ENCODE data around the gene DHRS3.
A peak's percentile ranks its signal among the peaks of the same experiment; 100 is the strongest.

The DHRS3 gene

GRCh38 chr1:12617901-12618660 lies at the start of gene DHRS3:
DHRS3 (minus strand) TSS chr1:12618210; CDS start chr1:12617348, 862 bp downstream.
- Histone ChIP-seq H2AFZ (peak within 1 kb of the TSS; percentile 81), H3K9ac (peak within 1 kb of the TSS; percentile 46), H3K4me3 (ENCODE audit: low read depth, low read length) (peak within 1 kb of the TSS; percentile 88), H3K79me2 (no peaks in the 10 kb centered on the region), H3K9me3 (ENCODE audit: control insufficient read depth, low read length) (no peaks in the 10 kb centered on the region), H3K27me3 (ENCODE audit: control insufficient read depth, insufficient read depth, low read length) (no peaks in the 10 kb centered on the region), H3K4me2 (ENCODE audit: low read length) (peak within 1 kb of the TSS; percentile 94), H3K4me1 (no peaks in the 10 kb centered on the region), H3K36me3 (ENCODE audit: control insufficient read depth, insufficient read depth, low read length) (no peaks in the 10 kb centered on the region), H3K27ac (peak within 1 kb of the TSS; percentile 93)
- TF ChIP-seq CTCF (IDR thresholded peaks at IDR 0.05), result no peak

- H3K27me3 ChIP-seq (ENCODE audit: control insufficient read depth, insufficient read depth, low read length), result no peaks in the 10 kb centered on the region
- no peak overlapping the region for H3K4me3 ChIP-seq (ENCODE audit: low read depth, low read length)
- no peaks in the 10 kb centered on the region for H3K79me2 ChIP-seq
- no peak overlapping the region for H3K9ac ChIP-seq
- H3K9me3 ChIP-seq (ENCODE audit: control insufficient read depth, low read length), result no peaks in the 10 kb centered on the region
- no peak overlapping the region for H2AFZ ChIP-seq
- H3K36me3 ChIP-seq (ENCODE audit: control insufficient read depth, insufficient read depth, low read length), result no peaks in the 10 kb centered on the region
- no peak overlapping the region for H3K27ac ChIP-seq
- TF ChIP-seq CTCF (IDR thresholded peaks at IDR 0.05), result no peak
- H3K4me2 ChIP-seq (ENCODE audit: low read length), result no peak overlapping the region
- no peaks in the 10 kb centered on the region for H3K4me1 ChIP-seq
These were observed 48.2 kb upstream of the DHRS3 start for GRCh38 chr1:12666141-12666735.

- no peak overlapping the region for H2AFZ ChIP-seq
- H3K9me3 ChIP-seq (ENCODE audit: control insufficient read depth, low read length), result no peaks in the 10 kb centered on the region
- no peak overlapping the region for H3K9ac ChIP-seq
- H3K4me3 ChIP-seq (ENCODE audit: low read depth, low read length), result no peak overlapping the region
- no peak overlapping the region for H3K27ac ChIP-seq
- no peaks in the 10 kb centered on the region for H3K4me1 ChIP-seq
- no peaks in the 10 kb centered on the region for H3K79me2 ChIP-seq
- no peaks in the 10 kb centered on the region for H3K36me3 ChIP-seq (ENCODE audit: control insufficient read depth, insufficient read depth, low read length)
- no peak overlapping the region for H3K4me2 ChIP-seq (ENCODE audit: low read length)
- TF ChIP-seq CTCF (IDR thresholded peaks at IDR 0.05), result no peak
- H3K27me3 ChIP-seq (ENCODE audit: control insufficient read depth, insufficient read depth, low read length), result no peaks in the 10 kb centered on the region
These were observed 47.5 kb upstream of the DHRS3 start for GRCh38 chr1:12665511-12665910.

GRCh38 chr1:12662556-12662955 lies 44.5 kb upstream of the DHRS3 start:
- Histone ChIP-seq H3K4me3 (ENCODE audit: low read depth, low read length) (no peak overlapping the region), H3K9me3 (ENCODE audit: control insufficient read depth, low read length) (no peaks in the 10 kb centered on the region), H3K36me3 (ENCODE audit: control insufficient read depth, insufficient read depth, low read length) (no peaks in the 10 kb centered on the region), H3K4me2 (ENCODE audit: low read length) (no peak overlapping the region), H3K4me1 (no peaks in the 10 kb centered on the region), H3K27ac (no peak overlapping the region), H3K27me3 (ENCODE audit: control insufficient read depth, insufficient read depth, low read length) (no peaks in the 10 kb centered on the region), H3K79me2 (no peaks in the 10 kb centered on the region), H2AFZ (no peak overlapping the region), H3K9ac (no peak overlapping the region)
- no peak for TF ChIP-seq CTCF (IDR thresholded peaks at IDR 0.05)
